PC-3 (cell line): ENCODE measurements around the gene TLE3. TPM values are rescaled to one million over a fixed set of nuclear protein-coding genes. Genes with fewer than 3 reads are reported as not detected.

Source experiments
- ATAC-seq: fragments of 200-7000 bp; cut with Tn5 transposase; 2 replicates; pipeline ENCODE4 v1.9.1; 2020; ENCODE audit warnings: mild to moderate bottlenecking, moderate library complexity
- BruUV-seq: library from RNA; stranded (reverse); fragments of 400-500 nt; replicated peaks from 2 replicates; lab custom pipeline; 2021; lab: Mats Ljungman, UMichigan
- CTCF ChIA-PET: fragments of 300-600 bp; sonication (Branson Sonifier 250); formaldehyde crosslinking; loops from one replicate; lab custom pipeline; 2022; ENCODE audit warnings: antibody characterized with exemption; lab: Charles Lee
- POLR2A ChIA-PET: fragments of 300-600 bp; sonication (Branson Sonifier 250); formaldehyde crosslinking; loops from one replicate; lab custom pipeline; 2022; ENCODE audit warnings: antibody characterized with exemption; ENCODE audit not compliant: unreplicated experiment; lab: Charles Lee
- DNase-seq: peaks from one replicate; pipeline ENCODE4 v3.0.0-alpha.2; 2015
- H2AFZ ChIP-seq: fragments of 300-600 bp; sonication (generic); 2 replicates; pipeline ENCODE4 v1.6.0; 2016; ENCODE audit warnings: antibody characterized with exemption, low read length
- H3F3A ChIP-seq: fragments of 300-600 bp; sonication (generic); one replicate; pipeline ENCODE4 v1.6.0; 2017; ENCODE audit warnings: antibody characterized with exemption, low read length, control low read depth, mild to moderate bottlenecking; ENCODE audit not compliant: unreplicated experiment
- H3K27ac ChIP-seq: fragments of 300-600 bp; sonication (generic); 2 replicates; pipeline ENCODE4 v1.5.1; 2016; ENCODE audit warnings: mild to moderate bottlenecking, low read length
- H3K27me3 ChIP-seq: fragments of 300-600 bp; sonication (generic); 2 replicates; pipeline ENCODE4 v1.6.1; 2016; ENCODE audit warnings: low read length, mixed read lengths
- H3K36me3 ChIP-seq: fragments of 300-600 bp; sonication (generic); 2 replicates; pipeline ENCODE4 v1.6.1; 2016; ENCODE audit warnings: low read depth, mixed run types, low read length, mixed read lengths
- H3K4me1 ChIP-seq: fragments of 300-600 bp; sonication (generic); 2 replicates; pipeline ENCODE4 v1.5.1; 2016; ENCODE audit warnings: low read length; ENCODE audit not compliant: insufficient read depth
- H3K4me2 ChIP-seq: fragments of 300-600 bp; sonication (generic); 2 replicates; pipeline ENCODE4 v1.6.0; 2016; ENCODE audit warnings: low read length
- H3K4me3 ChIP-seq: fragments of 300-600 bp; sonication (generic); 2 replicates; pipeline ENCODE4 v1.5.1; 2016; ENCODE audit warnings: mild to moderate bottlenecking, low read length, mixed read lengths
- H3K79me2 ChIP-seq: fragments of 300-600 bp; sonication (generic); 2 replicates; pipeline ENCODE4 v1.6.1; 2017; ENCODE audit warnings: low read length, mixed read lengths
- H3K9ac ChIP-seq: fragments of 300-600 bp; sonication (generic); 2 replicates; pipeline ENCODE4 v1.6.0; 2016; ENCODE audit warnings: mild to moderate bottlenecking, low read length
- H3K9me2 ChIP-seq: fragments of 300-600 bp; sonication (generic); replicated peaks from 2 replicates; pipeline ENCODE4 v1.6.1; 2016; ENCODE audit warnings: mixed run types, low read length, mixed read lengths
- H3K9me3 ChIP-seq: fragments of 300-600 bp; sonication (generic); 2 replicates; pipeline ENCODE4 v1.6.1; 2016; ENCODE audit warnings: low read length, mixed read lengths
- H4K20me1 ChIP-seq: fragments of 300-600 bp; sonication (generic); 2 replicates; pipeline ENCODE4 v1.6.1; 2016; ENCODE audit warnings: low read length, mixed read lengths
- EZH2 ChIP-seq: fragments of 300-600 bp; sonication (generic); IDR thresholded peaks from one replicate; pipeline ENCODE4 v1.6.1; 2017; ENCODE audit warnings: antibody characterized with exemption, mild to moderate bottlenecking, low read length; ENCODE audit not compliant: unreplicated experiment
- EZH2phosphoT487 ChIP-seq: fragments of 300-600 bp; sonication (generic); IDR thresholded peaks from 2 replicates; pipeline ENCODE4 v1.6.1; 2018; ENCODE audit warnings: mild to moderate bottlenecking, antibody characterized with exemption, low read length, borderline replicate concordance
- intact Hi-C: fragments of 100-400 bp; cut with micrococcal nuclease; formaldehyde crosslinking; loops from 2 replicates; pipeline ENCODE4 v1.9.0; 2023
- total RNA-seq: library from RNA; depleted of rRNA; stranded (reverse); fragments of >200 nt; gene quantifications from 2 replicates; pipeline ENCODE4 v1.2.3, GENCODE V29; 2014
- TF ChIP-seq, protein P1 (sequence below): fragments of 300-600 bp; sonication (generic); conservative IDR thresholded peaks from 2 replicates; pipeline ENCODE4 v1.5.1; 2017; ENCODE audit warnings: antibody characterized with exemption, low read depth, mild to moderate bottlenecking, low read length

The TLE3 gene
- total RNA-seq, 1 experiment from 2014 or later = 72.5 TPM

DNA sequence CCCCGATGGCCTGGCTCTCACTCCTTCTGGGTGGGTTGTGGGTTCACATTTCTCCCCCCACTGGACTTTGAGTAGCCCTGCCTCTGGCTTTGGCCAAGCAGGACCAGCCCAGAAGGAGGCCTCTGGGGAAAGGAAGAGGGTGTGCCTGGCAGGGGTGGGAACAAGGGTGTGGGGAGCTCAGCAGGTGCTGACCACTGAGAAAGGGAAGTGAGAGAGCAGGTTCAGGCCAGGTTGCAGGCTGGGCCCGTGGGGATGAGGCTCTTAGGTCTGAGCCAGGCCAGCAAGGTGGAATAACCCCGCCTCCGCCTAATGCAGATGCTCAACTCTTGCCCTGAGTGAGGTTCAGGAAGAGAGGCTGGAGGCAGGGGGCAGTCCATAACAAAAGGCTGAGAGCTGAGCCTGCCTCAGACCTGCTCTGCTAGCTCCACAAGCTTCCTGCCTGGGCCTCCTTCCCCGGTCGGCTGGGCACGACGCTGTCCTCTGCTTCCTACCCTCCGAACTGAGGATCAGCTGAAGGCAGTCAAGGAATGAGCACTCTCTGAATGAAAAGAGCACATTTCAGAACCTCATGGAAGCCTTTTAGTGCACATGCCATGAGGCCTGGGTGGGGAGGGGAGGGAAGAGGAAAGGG is 82.7 kb downstream of the TLE3 start:
- BruUV-seq = no TSS peak
- no peak overlapping the region for H3K9ac ChIP-seq
- no peak overlapping the region for H3K27ac ChIP-seq
- TF ChIP-seq EZH2phosphoT487 = no peak
- TF ChIP-seq, protein P1, sequence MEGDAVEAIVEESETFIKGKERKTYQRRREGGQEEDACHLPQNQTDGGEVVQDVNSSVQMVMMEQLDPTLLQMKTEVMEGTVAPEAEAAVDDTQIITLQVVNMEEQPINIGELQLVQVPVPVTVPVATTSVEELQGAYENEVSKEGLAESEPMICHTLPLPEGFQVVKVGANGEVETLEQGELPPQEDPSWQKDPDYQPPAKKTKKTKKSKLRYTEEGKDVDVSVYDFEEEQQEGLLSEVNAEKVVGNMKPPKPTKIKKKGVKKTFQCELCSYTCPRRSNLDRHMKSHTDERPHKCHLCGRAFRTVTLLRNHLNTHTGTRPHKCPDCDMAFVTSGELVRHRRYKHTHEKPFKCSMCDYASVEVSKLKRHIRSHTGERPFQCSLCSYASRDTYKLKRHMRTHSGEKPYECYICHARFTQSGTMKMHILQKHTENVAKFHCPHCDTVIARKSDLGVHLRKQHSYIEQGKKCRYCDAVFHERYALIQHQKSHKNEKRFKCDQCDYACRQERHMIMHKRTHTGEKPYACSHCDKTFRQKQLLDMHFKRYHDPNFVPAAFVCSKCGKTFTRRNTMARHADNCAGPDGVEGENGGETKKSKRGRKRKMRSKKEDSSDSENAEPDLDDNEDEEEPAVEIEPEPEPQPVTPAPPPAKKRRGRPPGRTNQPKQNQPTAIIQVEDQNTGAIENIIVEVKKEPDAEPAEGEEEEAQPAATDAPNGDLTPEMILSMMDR = no peak
- no peak for TF ChIP-seq EZH2
- no peaks in the 10 kb centered on the region for H3F3A ChIP-seq
- POLR2A ChIA-PET = no interaction called here
- H3K36me3 ChIP-seq = no peaks in the 10 kb centered on the region
- no peak for DNase-seq
- H3K27me3 ChIP-seq = peaks cover 20% of the 10 kb centered on the region
- no peaks in the 10 kb centered on the region for H3K9me3 ChIP-seq
- H2AFZ ChIP-seq = no peak overlapping the region
- no peaks in the 10 kb centered on the region for H3K4me1 ChIP-seq
- intact Hi-C loops = no loop called here
- no peak overlapping the region for H3K4me3 ChIP-seq
- no peaks in the 10 kb centered on the region for H3K9me2 ChIP-seq
- ATAC-seq = no peak
- CTCF ChIA-PET = no interaction called here
- no peak overlapping the region for H3K4me2 ChIP-seq
- H3K79me2 ChIP-seq = no peaks in the 10 kb centered on the region
- no peaks in the 10 kb centered on the region for H4K20me1 ChIP-seq

DNA sequence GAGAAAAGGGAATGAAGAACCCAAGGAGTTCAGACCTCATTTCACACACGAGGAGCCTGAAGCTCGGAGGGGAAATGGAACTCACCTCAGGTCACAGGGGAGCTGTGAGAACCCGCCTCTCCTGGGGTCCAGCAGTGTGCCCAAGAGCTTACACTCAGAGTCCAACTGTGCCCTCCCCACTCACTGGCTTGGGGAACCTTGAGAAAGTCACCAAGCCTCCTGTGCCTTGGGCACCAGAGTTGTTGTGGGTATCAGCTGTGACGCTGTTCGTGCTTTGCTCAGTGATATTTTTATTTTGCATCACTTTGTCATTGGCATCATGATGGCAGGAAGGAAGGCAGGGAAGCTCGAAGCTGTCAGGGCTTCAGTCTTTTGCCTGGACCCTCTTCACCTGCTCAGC is 83.4 kb downstream of the TLE3 start:
- Histone ChIP-seq H3K36me3 (no peaks in the 10 kb centered on the region), H3K27me3 (peaks cover 20% of the 10 kb centered on the region), H3K27ac (no peak overlapping the region), H3K4me1 (no peaks in the 10 kb centered on the region), H3K4me3 (no peak overlapping the region), H3K4me2 (no peak overlapping the region), H3K79me2 (no peaks in the 10 kb centered on the region), H3K9me2 (no peaks in the 10 kb centered on the region), H4K20me1 (no peaks in the 10 kb centered on the region), H3K9ac (no peak overlapping the region), H2AFZ (no peak overlapping the region), H3K9me3 (no peaks in the 10 kb centered on the region), H3F3A (no peaks in the 10 kb centered on the region)
- TF ChIP-seq EZH2 (no peak), EZH2phosphoT487 (no peak)
- TF ChIP-seq, protein P1 = no peak
- POLR2A ChIA-PET = no interaction called here
- ATAC-seq (no peak), DNase-seq (no peak)
- intact Hi-C loops = no loop called here
- BruUV-seq = no TSS peak
- CTCF ChIA-PET = no interaction called here

DNA sequence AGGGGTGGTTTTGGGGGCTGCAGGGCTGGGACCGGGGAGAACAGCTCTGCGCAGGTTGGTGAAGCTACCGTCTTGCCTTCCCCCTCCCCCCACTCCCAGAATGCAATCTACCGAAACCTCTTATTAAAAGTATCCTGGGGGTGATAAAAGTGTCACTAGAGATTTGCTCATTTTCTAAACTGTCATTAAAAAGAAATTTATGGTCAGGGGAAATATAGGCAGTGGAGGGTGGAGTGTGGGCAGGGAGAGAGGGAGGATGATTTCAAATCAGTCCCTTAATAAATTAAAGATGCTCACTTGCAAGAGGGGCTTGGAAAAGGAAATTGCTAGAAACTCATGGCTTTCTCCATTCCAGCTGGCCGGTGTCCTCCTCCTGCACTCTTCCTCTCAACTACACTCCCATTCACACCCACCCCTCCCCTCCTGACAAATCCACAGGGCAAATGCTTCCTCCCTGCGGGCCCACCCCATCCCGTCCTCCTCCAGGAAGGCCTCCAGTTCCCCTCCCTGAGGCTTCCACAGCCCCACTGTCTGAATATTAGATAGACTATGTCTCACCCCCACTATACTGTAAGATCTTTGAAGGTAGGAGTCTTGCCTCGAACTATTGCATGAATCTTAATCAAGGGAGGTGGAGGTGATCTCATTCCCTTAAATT is 83.9 kb downstream of the TLE3 start:
- DNase-seq (no peak), ATAC-seq (no peak)
- H3F3A ChIP-seq = no peaks in the 10 kb centered on the region
- H3K79me2 ChIP-seq = no peaks in the 10 kb centered on the region
- no peaks in the 10 kb centered on the region for H3K36me3 ChIP-seq
- H3K9ac ChIP-seq = no peak overlapping the region
- no peaks in the 10 kb centered on the region for H3K9me2 ChIP-seq
- H4K20me1 ChIP-seq = no peaks in the 10 kb centered on the region
- intact Hi-C loops = no loop called here
- POLR2A ChIA-PET = no interaction called here
- BruUV-seq = no TSS peak
- no peaks in the 10 kb centered on the region for H3K9me3 ChIP-seq
- no peak overlapping the region for H3K27ac ChIP-seq
- peaks cover 20% of the 10 kb centered on the region for H3K27me3 ChIP-seq
- H3K4me1 ChIP-seq = no peaks in the 10 kb centered on the region
- no peak overlapping the region for H3K4me2 ChIP-seq
- TF ChIP-seq EZH2phosphoT487 (no peak), EZH2 (no peak)
- TF ChIP-seq, protein P1 = no peak
- H2AFZ ChIP-seq = no peak overlapping the region
- H3K4me3 ChIP-seq = no peak overlapping the region
- CTCF ChIA-PET = no interaction called here
